GM12875 (cell line): ENCODE results near the gene OAS1.

ENCODE experiments used
- H3K4me3 ChIP-seq: one replicate; pipeline ENCODE4 v1.5.1; 2011; ENCODE audit warnings: low read depth, low read length, control low read depth
- CTCF ChIP-seq: IDR thresholded peaks from 2 replicates; pipeline ENCODE4 v1.5.1; 2011; ENCODE audit warnings: low read depth, mild to moderate bottlenecking, control low read depth, inconsistent platforms, low read length, moderate library complexity, borderline replicate concordance; ENCODE audit not compliant: insufficient read depth

Gene OAS1

DNA sequence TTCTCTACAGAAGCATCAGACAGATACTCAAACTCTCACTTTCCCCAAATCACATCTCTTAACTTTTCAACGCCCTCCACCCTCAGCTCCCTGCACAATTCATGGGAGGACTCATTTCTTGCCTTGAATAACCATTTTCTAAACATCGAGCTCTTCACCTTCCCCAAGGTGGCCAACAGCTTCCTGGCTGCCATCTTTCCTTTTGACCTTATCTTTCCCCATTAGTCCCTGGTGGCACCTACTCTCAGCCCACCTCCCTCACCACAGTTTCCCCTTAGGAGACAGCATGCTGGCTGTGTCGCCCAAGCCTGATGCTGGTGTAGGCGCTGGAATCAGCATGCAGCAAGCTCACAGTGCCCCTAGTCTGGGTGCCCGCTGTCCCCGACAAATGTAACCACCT lies 8.4 kb upstream of the OAS1 start:
- TF ChIP-seq CTCF, result no peak
- H3K4me3 ChIP-seq, result no peak overlapping the region

DNA sequence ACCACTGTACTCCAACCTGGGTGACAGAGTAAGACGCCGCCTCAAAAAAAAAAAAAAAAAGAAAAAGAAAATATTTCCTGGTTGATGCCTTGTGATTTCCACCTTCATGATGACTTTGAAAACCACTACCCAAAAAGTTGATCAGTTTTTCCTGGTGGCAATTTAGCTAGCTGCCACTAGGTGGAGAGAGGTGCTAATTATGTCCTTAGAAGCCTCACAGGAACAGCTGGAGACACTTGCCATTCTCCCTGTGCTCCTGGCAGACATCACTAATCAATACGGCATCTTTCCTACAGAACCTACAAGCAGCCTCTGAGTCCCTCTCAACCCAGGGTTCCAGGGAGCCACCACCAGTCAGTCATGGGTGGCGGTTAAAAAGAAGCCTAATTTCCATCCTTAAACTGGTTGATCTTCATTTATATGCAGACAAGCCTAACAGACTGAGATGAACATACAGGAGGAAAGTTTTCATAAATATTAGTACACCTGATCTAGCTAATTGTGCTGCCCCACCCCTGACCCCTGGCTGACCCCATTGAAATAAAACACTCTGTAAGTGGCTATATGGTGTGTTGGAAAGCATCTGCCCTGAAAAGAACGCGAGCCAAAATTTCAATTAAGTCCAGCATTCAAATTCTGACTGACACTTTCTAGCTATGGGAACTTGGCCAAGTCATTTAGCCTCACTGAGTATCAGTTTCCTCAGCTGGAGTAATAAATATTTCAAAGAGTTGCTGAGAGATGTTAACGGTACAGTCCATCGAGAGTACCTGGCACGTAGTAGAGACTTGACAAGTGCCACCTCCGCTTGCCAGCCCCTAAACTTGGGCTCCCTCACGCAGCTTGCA lies 6.2 kb upstream of the OAS1 start:
- TF ChIP-seq CTCF, result peak; percentile 74
- no peak overlapping the region for H3K4me3 ChIP-seq

DNA sequence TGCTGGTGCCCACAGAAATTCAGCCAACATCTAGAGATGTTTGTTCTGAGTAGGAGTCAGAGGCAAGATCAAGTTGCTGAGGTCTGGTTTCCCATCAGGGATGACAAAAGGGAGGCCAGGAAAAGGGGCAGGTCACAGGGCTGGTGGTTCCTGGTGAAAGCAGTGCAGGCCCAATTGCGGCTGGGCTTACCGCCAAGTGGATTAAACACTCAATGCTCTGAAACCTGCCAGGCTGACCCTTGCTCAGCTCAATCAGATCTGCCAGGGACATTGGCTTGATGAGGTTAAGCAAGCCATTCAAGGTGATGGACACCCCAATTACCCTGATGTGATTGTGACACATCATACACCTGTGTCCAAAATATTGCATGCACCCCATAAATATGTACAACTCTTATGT lies 5.5 kb upstream of the OAS1 start:
- no peak overlapping the region for H3K4me3 ChIP-seq
- no peak for TF ChIP-seq CTCF

DNA sequence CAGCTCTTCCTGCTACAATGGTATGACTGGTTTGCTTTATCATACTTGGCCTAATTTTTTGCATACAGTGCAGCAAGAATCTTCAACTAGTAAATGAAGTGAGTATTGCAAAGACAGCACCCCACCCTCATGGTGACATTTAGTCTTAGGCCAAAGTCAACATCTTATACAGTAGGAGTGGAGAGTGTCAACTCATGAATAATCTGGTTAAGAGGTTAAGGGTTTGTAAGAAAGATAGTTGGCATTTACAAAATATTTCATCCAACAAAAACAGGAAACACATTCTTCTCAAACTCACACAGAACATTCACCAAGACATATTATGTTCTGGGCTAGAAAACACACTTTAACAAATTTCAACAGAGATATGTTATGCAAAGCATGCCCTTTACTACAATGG lies 2.2 kb upstream of the OAS1 start:
- no peak overlapping the region for H3K4me3 ChIP-seq
- TF ChIP-seq CTCF, result no peak

DNA sequence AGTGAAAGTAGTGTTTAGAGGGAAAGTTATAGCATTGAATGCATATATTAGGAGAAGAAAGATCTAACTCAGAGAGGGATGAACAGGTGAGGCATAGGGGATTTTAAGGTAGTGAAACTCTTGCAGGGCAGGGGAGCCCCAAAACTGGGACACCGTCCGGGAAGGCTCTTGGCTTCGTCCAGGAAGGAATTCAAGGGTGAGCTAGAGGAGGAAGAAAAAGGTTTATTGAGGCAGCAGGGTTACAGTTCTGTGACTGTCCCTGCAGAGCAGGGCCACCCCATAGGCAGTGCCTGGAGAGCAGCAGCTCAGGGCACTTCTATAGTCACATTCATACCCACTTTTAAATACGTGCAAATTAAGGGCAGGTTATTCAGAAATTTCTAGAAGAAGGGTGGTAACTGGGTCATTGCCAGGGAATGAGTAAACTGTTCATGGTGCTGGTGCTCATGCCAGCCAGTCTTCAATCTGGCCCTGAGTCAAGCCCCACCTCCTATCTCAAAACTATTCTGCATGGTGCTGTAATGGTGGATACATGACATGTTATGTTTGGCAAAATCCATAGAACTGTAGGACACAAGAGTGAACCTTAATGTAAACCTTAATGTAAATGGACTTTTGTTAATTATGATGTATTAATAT lies 1.2 kb upstream of the OAS1 start:
- no peak for TF ChIP-seq CTCF
- no peak overlapping the region for H3K4me3 ChIP-seq

- TF ChIP-seq CTCF, result no peak
- H3K4me3 ChIP-seq, result peak overlapping the region; percentile 44
Observed at GRCh38 chr12:112907415-112908157, 824 bp downstream of the OAS1 start.
